Fibroblast of peridontal ligament (primary cell): ENCODE measurements around the gene GOLT1A.

Experiments
- DNase-seq: peaks from one replicate; pipeline ENCODE4 v3.0.0-alpha.2; 2010; ENCODE audit errors: extremely low read depth

Gene GOLT1A

GRCh38 chr1:204213668-204214662 lies at the start of gene GOLT1A:
Gene GOLT1A, minus strand, starts transcription at chr1:204213988. Its CDS starts 82 bp downstream, at chr1:204213906.
- DNase-seq: peak; percentile 91

GRCh38 chr1:204263254-204263910 lies 49.6 kb upstream of the GOLT1A start:
- no peak for DNase-seq

- DNase-seq: no peak
Observed at GRCh38 chr1:204262506-204263253, 48.9 kb upstream of the GOLT1A start.

- DNase-seq: peak; percentile 74
Observed at GRCh38 chr1:204261746-204262505, 48.1 kb upstream of the GOLT1A start.

GRCh38 chr1:204261266-204261665 lies 47.5 kb upstream of the GOLT1A start:
- DNase-seq: no peak

GRCh38 chr1:204260601-204261197 lies 46.9 kb upstream of the GOLT1A start:
- DNase-seq: no peak

- no peak for DNase-seq
Observed at GRCh38 chr1:204259782-204260181, 46.0 kb upstream of the GOLT1A start.

- DNase-seq: no peak
Observed at GRCh38 chr1:204259196-204259595, 45.4 kb upstream of the GOLT1A start.

GRCh38 chr1:204258213-204259115 lies 44.7 kb upstream of the GOLT1A start:
- peak; percentile 16 for DNase-seq

GRCh38 chr1:204257446-204257845 lies 43.7 kb upstream of the GOLT1A start:
- no peak for DNase-seq

GRCh38 chr1:204256531-204256930 lies 42.7 kb upstream of the GOLT1A start:
- DNase-seq: no peak

GRCh38 chr1:204255966-204256365 lies 42.2 kb upstream of the GOLT1A start:
- DNase-seq: peak; percentile 32

GRCh38 chr1:204255225-204255624 lies 41.4 kb upstream of the GOLT1A start:
- no peak for DNase-seq

- peak; percentile 77 for DNase-seq
Observed at GRCh38 chr1:204254031-204254661, 40.4 kb upstream of the GOLT1A start.

GRCh38 chr1:204251926-204252689 lies 38.3 kb upstream of the GOLT1A start:
- no peak for DNase-seq

- no peak for DNase-seq
Observed at GRCh38 chr1:204251286-204251685, 37.5 kb upstream of the GOLT1A start.

GRCh38 chr1:204250428-204251030 lies 36.7 kb upstream of the GOLT1A start:
- no peak for DNase-seq

GRCh38 chr1:204249736-204250427 lies 36.1 kb upstream of the GOLT1A start:
- DNase-seq: no peak
